ENCODE results near the gene MCF2L.
A peak's percentile ranks its signal among the peaks of the same experiment; 100 is the strongest.

Gene MCF2L

DNA sequence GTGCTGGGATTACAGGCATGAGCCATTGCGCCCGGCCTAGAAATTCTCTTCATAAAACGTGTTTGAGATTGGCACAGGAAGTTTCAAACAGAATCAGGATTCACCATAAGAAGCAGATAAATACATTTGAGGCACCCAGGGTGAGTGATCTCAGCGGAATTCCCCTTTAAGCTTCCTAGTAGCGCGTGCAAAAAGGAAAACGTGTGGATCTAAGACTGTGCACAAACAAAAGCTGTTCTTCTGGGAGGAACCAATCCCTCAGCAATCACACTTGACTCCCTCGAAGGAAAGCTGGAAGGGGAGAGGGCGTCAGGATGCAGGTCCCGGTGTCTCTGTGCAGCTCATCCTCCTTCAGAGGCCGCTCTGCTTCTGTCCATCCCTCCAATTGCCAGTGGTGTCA lies 15.5 kb downstream of the MCF2L start:
- no peak for DNase-seq (ENCODE audit: low read depth)
- no peak overlapping the region for H3K4me3 ChIP-seq (ENCODE audit: low read length)
- TF ChIP-seq, protein P1, sequence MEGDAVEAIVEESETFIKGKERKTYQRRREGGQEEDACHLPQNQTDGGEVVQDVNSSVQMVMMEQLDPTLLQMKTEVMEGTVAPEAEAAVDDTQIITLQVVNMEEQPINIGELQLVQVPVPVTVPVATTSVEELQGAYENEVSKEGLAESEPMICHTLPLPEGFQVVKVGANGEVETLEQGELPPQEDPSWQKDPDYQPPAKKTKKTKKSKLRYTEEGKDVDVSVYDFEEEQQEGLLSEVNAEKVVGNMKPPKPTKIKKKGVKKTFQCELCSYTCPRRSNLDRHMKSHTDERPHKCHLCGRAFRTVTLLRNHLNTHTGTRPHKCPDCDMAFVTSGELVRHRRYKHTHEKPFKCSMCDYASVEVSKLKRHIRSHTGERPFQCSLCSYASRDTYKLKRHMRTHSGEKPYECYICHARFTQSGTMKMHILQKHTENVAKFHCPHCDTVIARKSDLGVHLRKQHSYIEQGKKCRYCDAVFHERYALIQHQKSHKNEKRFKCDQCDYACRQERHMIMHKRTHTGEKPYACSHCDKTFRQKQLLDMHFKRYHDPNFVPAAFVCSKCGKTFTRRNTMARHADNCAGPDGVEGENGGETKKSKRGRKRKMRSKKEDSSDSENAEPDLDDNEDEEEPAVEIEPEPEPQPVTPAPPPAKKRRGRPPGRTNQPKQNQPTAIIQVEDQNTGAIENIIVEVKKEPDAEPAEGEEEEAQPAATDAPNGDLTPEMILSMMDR (IDR thresholded peaks at IDR 0.05; ENCODE audit: insufficient read depth, low read depth, low read length, missing control alignments): no peak

- peak overlapping the region; percentile 32 for H3K4me3 ChIP-seq (ENCODE audit: low read length)
- DNase-seq (ENCODE audit: low read depth): no peak
- TF ChIP-seq, protein P1 (IDR thresholded peaks at IDR 0.05; ENCODE audit: insufficient read depth, low read depth, low read length, missing control alignments): no peak
These were observed 16.2 kb downstream of the MCF2L start for GRCh38 chr13:112984954-112985802.

DNA sequence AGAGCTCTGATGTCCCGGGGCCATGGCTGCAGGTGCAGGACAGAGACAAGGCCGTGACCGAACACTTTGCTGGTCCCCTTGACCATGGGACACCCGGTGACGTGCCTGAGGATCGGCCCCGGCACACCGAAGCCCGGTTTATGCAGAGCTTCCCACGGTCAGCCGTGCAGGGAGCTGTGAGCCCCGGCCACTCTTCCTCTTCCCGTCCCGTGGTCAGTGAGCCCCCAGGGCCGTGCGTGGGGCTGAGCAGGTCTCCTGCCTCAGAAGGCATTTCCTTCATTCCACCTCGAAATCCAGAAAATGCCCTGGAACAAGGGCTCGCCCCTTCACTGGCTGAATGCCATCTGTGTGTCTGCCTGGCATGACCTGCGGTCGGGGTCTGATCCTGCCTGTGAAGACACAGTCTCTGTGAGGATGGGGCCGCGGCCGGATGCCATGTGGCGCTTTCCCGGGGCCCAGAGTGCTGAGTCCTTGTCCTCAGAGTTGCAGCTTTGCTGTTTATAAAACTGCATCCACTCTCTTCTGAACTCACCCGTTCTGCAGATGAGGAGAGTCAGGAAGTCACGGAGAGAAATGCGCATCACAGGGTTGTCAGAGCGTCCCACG lies 16.9 kb downstream of the MCF2L start:
- H3K4me3 ChIP-seq (ENCODE audit: low read length): no peak overlapping the region
- DNase-seq (ENCODE audit: low read depth): no peak
- TF ChIP-seq, protein P1 (IDR thresholded peaks at IDR 0.05; ENCODE audit: insufficient read depth, low read depth, low read length, missing control alignments): no peak

DNA sequence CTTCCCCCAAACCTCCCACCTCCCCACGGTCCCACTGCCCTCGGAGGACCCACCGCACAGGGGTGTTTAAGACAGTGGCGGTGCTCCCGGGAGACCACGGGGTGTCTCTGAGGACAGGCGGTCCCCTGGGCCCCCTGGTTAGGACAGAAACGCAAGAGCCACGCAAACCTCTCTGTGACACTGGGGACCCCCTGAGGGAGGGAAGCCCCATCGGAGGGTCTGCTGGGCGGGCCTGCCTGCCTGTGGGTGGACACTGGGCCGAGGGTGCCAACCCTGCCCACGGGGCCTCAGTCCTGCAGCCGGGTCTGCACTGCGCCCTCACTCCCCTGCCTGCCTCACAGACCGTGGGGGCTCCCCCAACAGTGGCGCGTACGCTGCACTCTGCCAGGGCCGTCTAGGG lies 17.5 kb downstream of the MCF2L start:
- no peak for DNase-seq (ENCODE audit: low read depth)
- H3K4me3 ChIP-seq (ENCODE audit: low read length): no peak overlapping the region
- TF ChIP-seq, protein P1 (IDR thresholded peaks at IDR 0.05; ENCODE audit: insufficient read depth, low read depth, low read length, missing control alignments): no peak

DNA sequence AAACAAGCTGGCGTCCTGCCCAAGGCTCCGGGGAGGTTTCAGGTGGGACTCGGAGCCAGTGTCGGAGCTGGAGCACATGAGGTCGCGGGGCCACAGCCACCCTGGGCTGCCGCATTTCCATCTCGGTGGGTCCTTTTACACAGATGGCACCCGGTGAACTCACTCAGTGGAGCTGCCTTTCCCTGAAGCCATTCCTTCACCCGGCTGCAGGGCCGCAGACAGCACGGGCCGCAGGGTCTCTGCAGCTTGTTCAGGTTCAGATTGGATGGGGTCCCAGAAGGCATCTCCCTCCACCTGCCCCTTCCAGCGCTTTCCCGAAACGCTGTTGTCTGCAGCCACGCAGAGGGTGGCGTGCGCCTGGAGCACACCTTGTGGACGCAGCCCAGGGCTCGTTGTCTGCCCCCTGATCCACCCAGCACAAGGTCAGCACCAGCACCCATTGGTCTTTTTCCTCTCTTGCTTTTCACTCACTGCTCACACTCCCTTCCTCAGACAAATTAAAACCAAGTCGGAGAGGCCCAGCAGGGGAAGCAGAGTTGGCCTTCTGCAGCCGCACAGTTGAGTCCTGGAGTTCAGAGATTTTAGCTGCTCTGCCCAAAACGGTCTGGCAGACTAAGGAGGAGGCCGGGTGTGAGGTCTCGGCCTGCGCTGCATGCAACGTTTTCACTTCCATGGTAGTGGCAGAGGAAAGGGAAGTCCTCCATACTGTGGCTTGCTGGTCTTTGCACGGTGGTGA lies 18.1 kb downstream of the MCF2L start:
- no peak for DNase-seq (ENCODE audit: low read depth)
- TF ChIP-seq, protein P1 (IDR thresholded peaks at IDR 0.05; ENCODE audit: insufficient read depth, low read depth, low read length, missing control alignments): no peak
- no peak overlapping the region for H3K4me3 ChIP-seq (ENCODE audit: low read length)

- no peak for DNase-seq (ENCODE audit: low read depth)
- TF ChIP-seq, protein P1 (IDR thresholded peaks at IDR 0.05; ENCODE audit: insufficient read depth, low read depth, low read length, missing control alignments): no peak
- no peak overlapping the region for H3K4me3 ChIP-seq (ENCODE audit: low read length)
These were observed 18.6 kb downstream of the MCF2L start for GRCh38 chr13:112987682-112988024.

Measured in epithelial cell of esophagus (primary cell).